ENCODE data around the gene JUN.

JUN gene

GRCh38 chr1:58829866-58830265 lies 46.0 kb upstream of the JUN start:
- Histone ChIP-seq H3K9me2 (replicated peaks; ENCODE audit: low read depth, low read length) (no peaks in the 10 kb centered on the region), H3K79me2 (ENCODE audit: insufficient read depth, low read length) (no peaks in the 10 kb centered on the region), H3K27me3 (ENCODE audit: insufficient read depth, low read length, poor library complexity, severe bottlenecking) (no peaks in the 10 kb centered on the region), H3K4me2 (ENCODE audit: low read depth, low read length, poor library complexity, severe bottlenecking) (no peak overlapping the region), H3K9ac (ENCODE audit: low read depth, low read length, poor library complexity, severe bottlenecking) (no peak overlapping the region), H3K9me3 (ENCODE audit: insufficient read depth, low read depth, low read length) (peaks cover 10% of the 10 kb centered on the region; the same call in 1 of the 2 replicates), H3F3A (ENCODE audit: low read depth) (no peaks in the 10 kb centered on the region), H3K4me1 (ENCODE audit: insufficient read depth, low read length, poor library complexity, severe bottlenecking) (no peaks in the 10 kb centered on the region), H3K4me3 (ENCODE audit: low read length, poor library complexity, severe bottlenecking) (no peak overlapping the region), H2AFZ (ENCODE audit: low read length) (no peak overlapping the region), H3K36me3 (ENCODE audit: insufficient read depth, low read length) (no peaks in the 10 kb centered on the region), H4K20me1 (ENCODE audit: insufficient read depth, low read length, poor library complexity, severe bottlenecking) (no peaks in the 10 kb centered on the region)
- TF ChIP-seq EZH2phosphoT487 (IDR thresholded peaks at IDR 0.05; ENCODE audit: borderline replicate concordance) = no peak
- no peak for TF ChIP-seq CTCF (conservative IDR thresholded peaks at IDR 0.05; ENCODE audit: low read length)

GRCh38 chr1:58827298-58827697 lies 43.5 kb upstream of the JUN start:
- no peaks in the 10 kb centered on the region for H3F3A ChIP-seq (ENCODE audit: low read depth)
- no peaks in the 10 kb centered on the region for H3K9me2 ChIP-seq (replicated peaks; ENCODE audit: low read depth, low read length)
- H3K4me1 ChIP-seq (ENCODE audit: insufficient read depth, low read length, poor library complexity, severe bottlenecking) = peaks cover 4% of the 10 kb centered on the region
- H3K4me3 ChIP-seq (ENCODE audit: low read length, poor library complexity, severe bottlenecking) = no peak overlapping the region
- TF ChIP-seq CTCF (conservative IDR thresholded peaks at IDR 0.05; ENCODE audit: low read length) (no peak), EZH2phosphoT487 (IDR thresholded peaks at IDR 0.05; ENCODE audit: borderline replicate concordance) (no peak)
- no peaks in the 10 kb centered on the region for H3K27me3 ChIP-seq (ENCODE audit: insufficient read depth, low read length, poor library complexity, severe bottlenecking)
- H3K9ac ChIP-seq (ENCODE audit: low read depth, low read length, poor library complexity, severe bottlenecking) = no peak overlapping the region
- H2AFZ ChIP-seq (ENCODE audit: low read length) = no peak overlapping the region
- H3K9me3 ChIP-seq (ENCODE audit: insufficient read depth, low read depth, low read length) = peaks cover 10% of the 10 kb centered on the region; the same call in 1 of the 2 replicates
- no peaks in the 10 kb centered on the region for H4K20me1 ChIP-seq (ENCODE audit: insufficient read depth, low read length, poor library complexity, severe bottlenecking)
- H3K4me2 ChIP-seq (ENCODE audit: low read depth, low read length, poor library complexity, severe bottlenecking) = no peak overlapping the region
- no peaks in the 10 kb centered on the region for H3K79me2 ChIP-seq (ENCODE audit: insufficient read depth, low read length)
- no peaks in the 10 kb centered on the region for H3K36me3 ChIP-seq (ENCODE audit: insufficient read depth, low read length)

- TF ChIP-seq CTCF (conservative IDR thresholded peaks at IDR 0.05; ENCODE audit: low read length) (no peak), EZH2phosphoT487 (IDR thresholded peaks at IDR 0.05; ENCODE audit: borderline replicate concordance) (no peak)
- Histone ChIP-seq H3K36me3 (ENCODE audit: insufficient read depth, low read length) (no peaks in the 10 kb centered on the region), H3K79me2 (ENCODE audit: insufficient read depth, low read length) (no peaks in the 10 kb centered on the region), H3K9me3 (ENCODE audit: insufficient read depth, low read depth, low read length) (peaks cover 10% of the 10 kb centered on the region; the same call in 1 of the 2 replicates), H3K4me1 (ENCODE audit: insufficient read depth, low read length, poor library complexity, severe bottlenecking) (peaks cover 4% of the 10 kb centered on the region), H3K4me2 (ENCODE audit: low read depth, low read length, poor library complexity, severe bottlenecking) (no peak overlapping the region), H3K9ac (ENCODE audit: low read depth, low read length, poor library complexity, severe bottlenecking) (no peak overlapping the region), H3F3A (ENCODE audit: low read depth) (no peaks in the 10 kb centered on the region), H4K20me1 (ENCODE audit: insufficient read depth, low read length, poor library complexity, severe bottlenecking) (no peaks in the 10 kb centered on the region), H3K27me3 (ENCODE audit: insufficient read depth, low read length, poor library complexity, severe bottlenecking) (no peaks in the 10 kb centered on the region), H3K9me2 (replicated peaks; ENCODE audit: low read depth, low read length) (no peaks in the 10 kb centered on the region), H3K4me3 (ENCODE audit: low read length, poor library complexity, severe bottlenecking) (no peak overlapping the region), H2AFZ (ENCODE audit: low read length) (no peak overlapping the region)
Observed at GRCh38 chr1:58824753-58825389, 41.0 kb upstream of the JUN start.

Data from Loucy (cell line).